Glomerular visceral epithelial cell (primary cell): Measurements from ENCODE around the gene HK1.
"Not testable (repeated sequence)": the region's sequence is repeated elsewhere in the genome, so short reads cannot be mapped to it uniquely, and the experiment has no call there.

Experiments used
- DNase-seq: peaks from one replicate; pipeline ENCODE4 v3.0.0-alpha.2; 2016; ENCODE audit errors: extremely low spot score

Gene HK1

DNA sequence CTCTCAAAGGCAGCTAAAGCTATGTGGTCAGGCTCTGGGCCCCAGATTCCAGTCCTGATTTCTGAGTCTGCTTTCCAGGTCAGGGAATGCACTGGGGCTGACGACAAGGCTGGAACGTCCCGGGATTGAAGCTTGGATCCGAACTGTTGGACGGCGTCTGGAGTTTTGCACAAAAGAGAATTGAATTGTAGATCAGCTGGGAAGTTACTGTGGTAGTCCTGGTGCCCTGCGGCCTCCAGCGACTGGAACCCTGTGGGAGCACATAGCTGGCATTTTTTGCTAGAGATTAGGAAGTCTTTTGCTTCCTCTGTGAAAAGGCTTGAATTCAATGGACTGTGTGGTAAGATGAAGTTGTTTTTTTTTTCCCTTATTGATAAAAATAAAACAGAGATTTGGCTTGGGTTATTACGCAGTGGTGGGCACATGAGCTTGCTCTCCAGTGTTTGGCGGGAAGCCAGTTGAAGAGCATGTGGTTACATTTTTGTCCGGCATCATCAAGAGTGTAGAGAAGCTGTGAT lies at the start of gene HK1:
TSS of gene HK1 (plus strand) at position 51 of the 518 bp plus-strand sequence.
- no peak for DNase-seq

DNA sequence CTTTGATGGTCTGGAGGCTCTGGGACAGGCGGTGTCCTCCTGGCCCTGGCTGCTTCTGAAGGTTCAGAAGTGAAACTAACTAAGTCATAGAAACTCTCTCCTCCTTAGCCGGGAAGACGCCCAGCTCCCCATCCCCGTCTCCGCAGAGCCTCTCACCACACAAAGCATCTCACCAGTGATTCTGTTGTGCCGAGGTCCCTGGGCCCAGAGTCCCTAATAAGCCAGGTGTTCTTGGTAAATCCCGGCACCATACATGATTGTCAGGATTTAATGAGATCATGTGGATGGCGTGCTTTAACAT lies 48.7 kb upstream of the HK1 start:
- DNase-seq, result no peak

DNA sequence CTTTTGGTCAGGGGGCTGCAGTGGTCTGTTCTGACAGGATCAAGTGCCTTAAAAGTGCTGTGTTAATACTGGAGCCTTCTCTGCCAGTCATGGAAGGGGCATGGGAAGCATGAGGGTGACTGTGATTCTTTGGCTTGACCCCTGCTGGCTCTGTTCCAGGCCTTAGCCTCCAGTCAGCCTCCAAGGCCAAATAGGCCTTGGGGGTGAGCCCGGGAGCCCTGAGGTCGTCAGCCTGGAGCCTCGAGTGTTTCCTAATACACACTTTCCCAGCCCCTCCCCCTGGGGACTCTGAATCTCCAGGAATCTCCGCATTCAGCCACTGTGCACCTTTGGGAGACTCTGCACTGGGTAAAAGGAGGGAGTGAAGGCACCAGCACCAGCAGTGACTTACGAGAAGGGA lies 48.2 kb upstream of the HK1 start:
- DNase-seq, result no peak

DNA sequence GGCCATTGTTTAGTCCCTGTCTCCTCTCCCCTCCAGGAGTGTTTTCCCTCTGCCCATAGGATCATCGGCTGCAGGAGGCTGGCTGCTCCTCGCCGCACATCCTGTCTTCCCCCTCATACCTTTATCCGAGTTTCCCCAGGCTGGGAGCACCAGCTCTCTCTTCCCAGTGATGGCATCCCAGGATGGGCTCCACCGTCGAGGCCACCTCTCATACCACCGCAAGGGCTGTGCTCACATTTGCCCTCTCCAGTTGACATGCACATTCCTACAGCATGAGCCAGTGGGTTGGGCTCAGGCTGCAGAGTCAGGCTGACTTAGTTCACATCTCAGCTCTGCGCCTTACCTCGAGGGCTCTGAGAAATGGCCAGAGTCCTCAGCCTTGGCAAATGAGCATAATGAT lies 46.0 kb upstream of the HK1 start:
- peak; percentile 77 for DNase-seq

- no peak for DNase-seq
These were observed 45.4 kb upstream of the HK1 start for GRCh38 chr10:69232736-69233480.

- no peak for DNase-seq
These were observed 43.8 kb upstream of the HK1 start for GRCh38 chr10:69234447-69234846.

DNA sequence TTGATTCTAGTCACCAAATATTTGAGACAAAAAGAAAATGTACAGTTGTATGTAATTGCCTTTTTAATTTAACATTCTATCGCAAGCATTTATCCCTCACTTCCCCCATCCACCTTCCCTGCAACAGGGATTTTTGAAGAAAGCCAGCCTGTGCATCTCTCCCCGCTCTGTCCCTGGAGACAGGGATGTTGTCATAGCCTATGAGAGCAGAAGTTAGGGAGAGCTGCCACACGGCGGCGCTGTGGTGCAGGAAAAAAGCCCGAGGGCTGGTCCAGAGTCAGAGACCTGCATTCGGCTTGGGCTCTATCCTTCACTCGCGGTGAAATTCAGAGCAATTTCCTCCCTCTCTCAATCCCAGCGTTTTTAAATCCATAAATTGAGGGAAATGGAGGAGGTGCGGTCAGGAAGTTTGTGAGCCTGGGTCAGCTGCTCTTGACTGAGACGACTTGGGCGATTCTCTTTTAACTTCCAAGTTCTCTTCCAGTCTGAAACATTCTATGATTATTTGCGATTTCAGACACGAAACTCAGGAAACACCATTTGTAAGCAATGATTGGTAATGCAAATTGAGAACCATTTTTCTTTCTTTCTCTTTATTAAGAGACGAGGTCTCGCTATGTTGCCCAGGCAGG lies 40.7 kb upstream of the HK1 start:
- peak; percentile 80 for DNase-seq

GRCh38 chr10:69239136-69239535 lies 39.2 kb upstream of the HK1 start:
- DNase-seq, result no peak

DNA sequence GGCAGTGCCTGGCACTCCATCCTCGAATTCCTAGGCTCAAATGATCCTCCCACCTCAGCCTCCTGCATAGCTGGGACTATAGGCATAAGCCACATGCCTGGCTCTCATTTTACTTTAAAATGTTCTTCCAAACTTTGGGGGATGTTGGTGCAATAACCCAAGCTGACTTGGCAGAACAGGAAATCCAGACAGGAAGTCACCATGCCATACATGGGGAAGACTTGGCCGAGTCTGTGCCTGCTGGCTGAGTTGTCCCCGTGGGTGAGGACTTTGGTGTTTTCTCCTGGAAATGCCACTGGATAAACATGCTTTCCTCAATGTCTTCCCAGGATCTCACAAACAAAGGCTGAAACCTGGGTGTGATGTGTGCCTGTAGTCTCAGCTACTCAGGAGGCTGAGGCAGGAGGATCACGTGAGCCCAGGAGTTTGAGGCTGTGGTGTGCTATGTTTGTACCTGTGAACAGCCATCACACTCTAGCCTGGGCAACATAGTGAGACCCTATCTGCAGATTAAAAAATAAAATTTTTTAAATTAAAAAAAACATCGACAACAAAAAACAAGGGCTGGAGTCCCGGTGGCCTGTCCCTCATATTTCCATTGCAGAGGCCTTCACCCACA lies 38.4 kb upstream of the HK1 start:
- DNase-seq, result no peak

DNA sequence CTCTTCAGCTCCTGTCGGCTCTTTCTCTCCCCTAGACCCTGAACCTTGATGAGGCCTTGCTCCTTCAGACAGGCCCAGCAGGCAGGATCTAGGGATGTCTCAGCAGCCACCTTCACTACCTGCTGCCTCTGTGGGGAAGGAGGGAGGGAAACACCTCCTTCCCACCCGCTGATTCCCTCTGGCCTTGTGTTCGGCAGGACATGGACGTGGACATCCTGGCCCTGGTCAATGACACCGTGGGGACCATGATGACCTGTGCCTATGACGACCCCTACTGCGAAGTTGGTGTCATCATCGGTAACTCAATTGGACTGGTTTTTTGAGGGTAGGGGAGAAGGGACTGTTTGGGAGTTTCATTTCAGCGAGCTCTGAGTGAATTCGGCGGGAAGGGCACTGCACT lies 37.8 kb upstream of the HK1 start:
- no peak for DNase-seq

DNA sequence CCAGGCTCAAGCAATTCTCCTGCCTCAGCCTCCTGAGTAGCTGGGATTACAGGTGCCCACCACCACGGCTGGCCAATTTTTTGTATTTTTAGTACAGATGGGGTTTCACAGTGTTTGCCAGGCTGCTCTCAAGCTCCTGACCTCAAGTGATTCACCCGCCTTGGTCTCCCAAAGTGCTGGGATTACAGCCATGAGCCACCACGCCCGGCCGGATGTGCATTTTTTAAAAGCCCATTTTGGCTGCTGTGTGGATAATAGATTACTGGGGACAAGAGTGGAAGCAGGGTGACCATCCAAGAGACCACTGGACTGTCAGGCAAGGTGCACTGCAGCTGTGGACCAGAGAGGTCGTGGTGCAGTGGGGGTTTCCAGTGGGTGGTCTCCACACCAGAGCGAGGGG lies 36.7 kb upstream of the HK1 start:
- no peak for DNase-seq

DNA sequence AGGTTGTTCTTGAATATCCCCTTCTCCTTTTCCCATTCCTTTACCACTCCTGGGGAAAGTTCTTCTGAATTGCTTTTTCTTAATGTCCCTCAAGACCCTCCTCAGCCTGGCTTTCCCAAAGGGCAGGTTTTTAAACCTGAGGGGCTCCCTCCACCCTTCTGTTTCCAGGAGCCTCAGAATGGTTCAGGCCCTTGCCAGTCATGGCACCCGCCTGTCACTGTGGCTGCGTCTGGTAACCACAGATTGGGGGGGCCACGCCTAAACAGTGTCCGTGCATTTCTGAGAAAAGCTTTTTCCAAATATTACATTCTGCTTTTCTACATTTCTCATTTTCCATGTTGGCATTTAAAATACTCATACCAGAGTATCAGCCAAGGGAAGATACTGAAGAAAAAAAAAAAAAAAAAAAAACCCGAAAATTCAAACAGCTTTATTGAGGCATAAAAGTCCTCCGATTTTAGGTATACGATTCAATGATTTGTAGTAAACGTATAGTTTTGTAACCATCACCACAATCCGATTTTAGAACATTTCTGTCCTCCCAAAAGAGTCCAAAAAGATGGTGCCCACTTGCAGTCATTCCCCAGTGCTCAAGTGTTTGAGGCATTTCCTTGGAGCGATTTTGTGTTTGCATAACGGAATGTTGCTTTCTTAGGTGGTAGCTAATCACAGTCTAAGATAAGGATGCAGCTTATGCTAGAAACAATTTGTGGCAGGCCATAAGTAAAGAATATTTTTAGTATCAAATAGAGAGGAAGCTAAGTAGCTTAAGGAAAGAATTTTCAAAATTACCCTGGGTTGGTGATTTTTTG lies 36.0 kb upstream of the HK1 start:
- no peak for DNase-seq

DNA sequence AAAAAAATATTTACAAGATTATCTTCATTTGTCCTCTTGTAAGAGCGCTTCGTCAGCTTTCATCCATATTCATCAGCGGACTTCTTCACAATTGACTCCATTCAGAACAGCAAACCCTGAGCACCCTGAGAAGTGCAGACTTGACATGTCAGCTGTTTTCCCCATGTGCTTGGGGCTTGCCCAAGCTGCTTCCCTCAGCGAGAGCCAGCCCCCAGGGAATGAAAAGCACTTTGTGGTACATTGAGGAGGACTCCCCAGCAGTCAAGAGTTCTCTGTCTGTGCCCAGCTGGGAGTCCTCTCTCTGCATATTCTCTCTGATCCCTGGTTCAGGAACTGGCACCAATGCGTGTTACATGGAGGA lies 35.5 kb upstream of the HK1 start:
- DNase-seq, result no peak

- no peak for DNase-seq
These were observed 34.5 kb upstream of the HK1 start for GRCh38 chr10:69243817-69244216.

DNA sequence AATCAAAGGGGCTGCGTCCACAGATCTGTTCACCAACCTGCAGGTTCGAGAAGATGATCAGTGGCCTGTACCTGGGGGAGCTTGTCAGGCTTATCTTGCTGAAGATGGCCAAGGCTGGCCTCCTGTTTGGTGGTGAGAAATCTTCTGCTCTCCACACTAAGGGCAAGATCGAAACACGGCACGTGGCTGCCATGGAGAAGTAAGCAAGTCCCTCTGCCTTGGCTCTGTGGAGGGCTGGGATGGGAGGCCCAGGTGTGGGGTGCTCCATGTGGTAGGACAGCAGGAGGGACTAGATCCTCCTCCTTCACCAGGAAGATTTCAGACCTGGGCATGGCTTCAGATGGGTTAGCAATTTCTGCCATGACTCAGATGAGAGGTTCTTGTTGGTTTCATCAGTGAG lies 32.3 kb upstream of the HK1 start:
- no peak for DNase-seq

DNA sequence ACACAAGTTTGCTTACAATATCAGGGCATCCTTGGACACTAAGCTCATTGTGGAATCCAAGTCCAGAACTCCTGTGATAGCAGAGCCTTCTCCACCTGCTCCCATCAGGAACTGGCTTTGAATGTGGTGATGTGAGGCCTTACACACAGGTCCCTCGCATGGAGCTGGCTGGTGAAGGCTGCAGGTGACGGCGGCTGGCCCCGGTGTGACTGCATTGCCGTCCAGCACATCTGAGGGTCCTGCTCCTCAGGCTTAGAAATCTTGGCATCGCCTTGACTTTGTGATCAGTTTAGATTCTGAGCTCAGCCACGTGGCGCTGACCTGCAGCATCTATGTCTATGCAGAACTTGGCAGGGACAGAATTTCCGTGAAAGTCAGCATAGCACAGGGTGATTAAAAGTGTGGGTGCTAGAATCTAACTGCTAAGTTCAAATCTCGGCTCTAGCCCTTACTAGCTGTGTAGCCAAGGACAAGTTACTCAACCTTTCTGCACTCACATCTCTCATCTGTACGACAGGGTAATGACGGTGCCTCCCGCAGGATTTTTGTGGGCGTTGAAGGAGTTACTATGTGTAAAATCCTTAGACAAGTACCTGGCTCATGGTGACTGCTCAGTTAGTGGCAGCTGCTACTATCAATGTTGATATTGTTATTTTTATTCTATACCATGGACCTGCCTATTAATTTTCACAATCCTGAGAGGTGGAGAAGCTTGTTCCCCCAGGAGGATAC lies 31.5 kb upstream of the HK1 start:
- no peak for DNase-seq

DNA sequence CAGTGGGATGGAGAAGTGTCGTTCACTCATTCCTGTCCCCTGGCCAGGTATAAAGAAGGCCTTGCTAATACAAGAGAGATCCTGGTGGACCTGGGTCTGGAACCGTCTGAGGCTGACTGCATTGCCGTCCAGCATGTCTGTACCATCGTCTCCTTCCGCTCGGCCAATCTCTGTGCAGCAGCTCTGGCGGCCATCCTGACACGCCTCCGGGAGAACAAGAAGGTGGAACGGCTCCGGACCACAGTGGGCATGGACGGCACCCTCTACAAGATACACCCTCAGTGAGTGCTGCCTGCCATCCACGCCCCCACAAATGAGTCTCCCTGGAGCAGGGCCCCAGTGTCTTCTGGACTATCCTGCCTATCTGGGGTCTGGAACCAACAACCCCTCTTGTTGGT lies 31.0 kb upstream of the HK1 start:
- DNase-seq, result no peak

DNA sequence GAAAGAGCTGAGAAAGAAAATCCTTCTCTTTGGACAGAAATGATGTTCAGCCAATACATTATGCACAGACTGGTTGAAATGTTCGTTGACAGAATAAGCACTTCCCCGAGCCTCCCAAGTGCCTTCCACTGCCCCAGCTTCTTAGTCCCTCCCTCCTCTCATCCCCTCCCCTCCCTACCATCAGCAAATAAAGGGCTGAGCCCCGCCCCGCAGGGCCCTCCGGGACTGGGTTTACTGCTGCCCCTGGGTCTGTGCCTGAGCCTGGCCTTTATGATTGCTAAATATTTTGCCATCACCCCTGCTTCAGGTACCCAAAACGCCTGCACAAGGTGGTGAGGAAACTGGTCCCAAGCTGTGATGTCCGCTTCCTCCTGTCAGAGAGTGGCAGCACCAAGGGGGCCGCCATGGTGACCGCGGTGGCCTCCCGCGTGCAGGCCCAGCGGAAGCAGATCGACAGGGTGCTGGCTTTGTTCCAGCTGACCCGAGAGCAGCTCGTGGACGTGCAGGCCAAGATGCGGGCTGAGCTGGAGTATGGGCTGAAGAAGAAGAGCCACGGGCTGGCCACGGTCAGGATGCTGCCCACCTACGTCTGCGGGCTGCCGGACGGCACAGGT lies 30.1 kb upstream of the HK1 start:
- no peak for DNase-seq

- no peak for DNase-seq
These were observed 28.3 kb upstream of the HK1 start for GRCh38 chr10:69250041-69250440.

GRCh38 chr10:69251417-69251816 lies 26.9 kb upstream of the HK1 start:
- DNase-seq, result not testable (repeated sequence)

- no peak for DNase-seq
These were observed 25.1 kb upstream of the HK1 start for GRCh38 chr10:69253171-69253570.
